Panc1 (cell line): ENCODE measurements around the gene WAPL. TPM values are rescaled to one million over a fixed set of nuclear protein-coding genes. Genes with fewer than 3 reads are reported as not detected.

Experiments
- ATAC-seq: fragments of 200-7000 bp; cut with Tn5 transposase; 2 replicates; pipeline ENCODE4 v1.9.1; 2020; ENCODE audit warnings: mild to moderate bottlenecking, moderate library complexity
- BruUV-seq: library from RNA; stranded (reverse); fragments of 400-500 nt; replicated peaks from 2 replicates; lab custom pipeline; 2021; lab: Mats Ljungman, UMichigan
- CTCF ChIA-PET: fragments of 300-600 bp; sonication (Branson Sonifier 250); formaldehyde crosslinking; loops from one replicate; lab custom pipeline; 2022; ENCODE audit warnings: antibody characterized with exemption; lab: Charles Lee
- POLR2A ChIA-PET: fragments of 300-600 bp; sonication (Branson Sonifier 250); formaldehyde crosslinking; loops from one replicate; lab custom pipeline; 2022; ENCODE audit warnings: antibody characterized with exemption; lab: Charles Lee
- DNase-seq: peaks from one replicate; pipeline ENCODE4 v3.0.0-alpha.2; 2010; ENCODE audit warnings: low read depth, low spot score
- H3K27ac ChIP-seq: 2 replicates; pipeline ENCODE4 v1.5.1; 2011; ENCODE audit warnings: mild to moderate bottlenecking, low read length, inconsistent platforms
- H3K27me3 ChIP-seq: fragments of 200-500 bp; sonication (Bioruptor generic); 2 replicates; pipeline ENCODE4 v1.6.0; 2014; ENCODE audit warnings: low read length, inconsistent platforms; ENCODE audit not compliant: control insufficient read depth, insufficient read depth
- H3K36me3 ChIP-seq: fragments of 200-500 bp; sonication (Bioruptor generic); 2 replicates; pipeline ENCODE4 v1.5.1; 2014; ENCODE audit warnings: inconsistent platforms, mild to moderate bottlenecking, low read length, moderate library complexity; ENCODE audit not compliant: control insufficient read depth, insufficient read depth
- H3K4me1 ChIP-seq: 2 replicates; pipeline ENCODE4 v1.5.1; 2011; ENCODE audit warnings: inconsistent platforms, mild to moderate bottlenecking, low read length, moderate library complexity; ENCODE audit not compliant: control insufficient read depth, insufficient read depth
- H3K4me3 ChIP-seq, 2 experiments: 2 replicates each; pipeline ENCODE4 v1.5.1; 2011 to 2012; ENCODE audit warnings: low read depth in 2 of 2, low read length in 2 of 2, mild to moderate bottlenecking in 2 of 2, inconsistent platforms in 1 of 2, moderate library complexity in 1 of 2
- H3K9me3 ChIP-seq: fragments of 200-500 bp; sonication (Bioruptor generic); 2 replicates; pipeline ENCODE4 v1.5.1; 2014; ENCODE audit warnings: low read depth, mild to moderate bottlenecking, inconsistent platforms, low read length, moderate library complexity; ENCODE audit not compliant: control insufficient read depth, insufficient read depth
- POLR2AphosphoS5 ChIP-seq: IDR thresholded peaks from 2 replicates; pipeline ENCODE4 v1.6.1; 2012; ENCODE audit warnings: mild to moderate bottlenecking, low read depth, low read length, moderate library complexity
- REST ChIP-seq, 2 experiments: IDR thresholded peaks; 2 replicates each; pipeline ENCODE4 v1.6.1; 2011 to 2012; ENCODE audit warnings: low read depth in 2 of 2, control low read depth in 1 of 2, low read length in 1 of 2, mild to moderate bottlenecking in 1 of 2, moderate library complexity in 1 of 2; ENCODE audit not compliant: insufficient read depth in 1 of 2
- SIN3A ChIP-seq: IDR thresholded peaks from 2 replicates; pipeline ENCODE4 v1.6.1; 2012; ENCODE audit warnings: low read depth, mild to moderate bottlenecking, low read length, moderate library complexity, borderline replicate concordance; ENCODE audit not compliant: insufficient read depth
- TCF7L2 ChIP-seq: IDR thresholded peaks from 2 replicates; pipeline ENCODE4 v1.6.1; 2011; ENCODE audit warnings: mild to moderate bottlenecking, low read depth, low read length, inconsistent platforms
- in situ Hi-C: cut with HindIII; loops from 2 replicates; pipeline ENCODE4 v1.10.0; 2016; ENCODE audit warnings: low sequenced_read_pairs, low pct_unique_long_range_greater_than_20kb
- intact Hi-C: fragments of 100-400 bp; cut with micrococcal nuclease; formaldehyde crosslinking; loops from one replicate; pipeline ENCODE4 v1.10.0; 2022; ENCODE audit not compliant: unreplicated experiment
- total RNA-seq: library from RNA; stranded (reverse); gene quantifications from one replicate; pipeline ENCODE4 v1.2.1, GENCODE V29; 2021; ENCODE audit not compliant: unreplicated experiment
- TF ChIP-seq, protein P1 (sequence below): fragments of 450-650 bp; IDR thresholded peaks from 2 replicates; pipeline ENCODE4 v1.5.1; 2017; ENCODE audit warnings: mild to moderate bottlenecking

The WAPL gene
- total RNA-seq, 1 experiment from 2014 or later = 56.2 TPM

DNA sequence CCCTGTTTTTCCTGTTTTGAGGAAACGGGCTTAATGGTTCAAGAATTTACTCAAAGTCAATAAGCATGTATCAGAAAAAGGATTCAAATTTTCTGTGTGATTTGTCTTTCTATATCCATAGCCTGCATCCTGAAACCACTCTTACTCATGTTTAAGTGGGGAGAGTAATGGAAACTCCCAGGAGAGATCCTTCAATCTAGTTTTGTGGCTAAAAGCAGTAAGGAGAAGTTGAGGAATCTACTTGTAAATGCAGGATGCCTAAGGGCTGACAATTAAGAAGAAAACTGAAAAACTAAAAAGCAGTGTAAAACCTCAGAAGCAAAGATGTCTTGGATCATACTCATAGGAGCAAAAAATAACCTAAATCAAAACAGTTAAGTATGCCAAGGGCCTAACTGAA, 86.9 kb downstream of the WAPL start:
- intact Hi-C loops (no loop called here), in situ Hi-C loops (no loop called here)
- CTCF ChIA-PET = interaction anchor here (1.7 kb wide), 1 partner anchor 35 kb away, joined by 3 read pairs; no protein-coding TSS in a partner anchor

GRCh38 chr10:86423739-86424138, 97.9 kb downstream of the WAPL start:
- intact Hi-C loops = no loop called here
- Histone ChIP-seq H3K4me3 (no peak overlapping the region), H3K27ac (no peak overlapping the region), H3K27me3 (no peaks in the 10 kb centered on the region), H3K9me3 (no peaks in the 10 kb centered on the region), H3K4me1 (no peaks in the 10 kb centered on the region), H3K36me3 (no peaks in the 10 kb centered on the region)
- no peak for DNase-seq
- CTCF ChIA-PET = no interaction called here
- POLR2A ChIA-PET = no interaction called here
- no TSS peak for BruUV-seq
- in situ Hi-C loops = no loop called here
- TF ChIP-seq SIN3A (no peak), POLR2AphosphoS5 (no peak), TCF7L2 (no peak), REST (IDR thresholded peaks at IDR 0.05; ENCODE audit: insufficient read depth in 1 of 2, low read depth in 2 of 2, low read length in 1 of 2) (no peak)
- TF ChIP-seq, protein P1, sequence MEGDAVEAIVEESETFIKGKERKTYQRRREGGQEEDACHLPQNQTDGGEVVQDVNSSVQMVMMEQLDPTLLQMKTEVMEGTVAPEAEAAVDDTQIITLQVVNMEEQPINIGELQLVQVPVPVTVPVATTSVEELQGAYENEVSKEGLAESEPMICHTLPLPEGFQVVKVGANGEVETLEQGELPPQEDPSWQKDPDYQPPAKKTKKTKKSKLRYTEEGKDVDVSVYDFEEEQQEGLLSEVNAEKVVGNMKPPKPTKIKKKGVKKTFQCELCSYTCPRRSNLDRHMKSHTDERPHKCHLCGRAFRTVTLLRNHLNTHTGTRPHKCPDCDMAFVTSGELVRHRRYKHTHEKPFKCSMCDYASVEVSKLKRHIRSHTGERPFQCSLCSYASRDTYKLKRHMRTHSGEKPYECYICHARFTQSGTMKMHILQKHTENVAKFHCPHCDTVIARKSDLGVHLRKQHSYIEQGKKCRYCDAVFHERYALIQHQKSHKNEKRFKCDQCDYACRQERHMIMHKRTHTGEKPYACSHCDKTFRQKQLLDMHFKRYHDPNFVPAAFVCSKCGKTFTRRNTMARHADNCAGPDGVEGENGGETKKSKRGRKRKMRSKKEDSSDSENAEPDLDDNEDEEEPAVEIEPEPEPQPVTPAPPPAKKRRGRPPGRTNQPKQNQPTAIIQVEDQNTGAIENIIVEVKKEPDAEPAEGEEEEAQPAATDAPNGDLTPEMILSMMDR = no peak
- no peak for ATAC-seq

More for the DNA sequence above, 86.9 kb downstream of the WAPL start:
- no peak for TF ChIP-seq REST (IDR thresholded peaks at IDR 0.05; ENCODE audit: insufficient read depth in 1 of 2, low read depth in 2 of 2, low read length in 1 of 2)
- no peak overlapping the region for H3K27ac ChIP-seq
- no peaks in the 10 kb centered on the region for H3K27me3 ChIP-seq
- no peak for DNase-seq
- POLR2A ChIA-PET = no interaction called here
- no peaks in the 10 kb centered on the region for H3K4me1 ChIP-seq
- no peaks in the 10 kb centered on the region for H3K9me3 ChIP-seq
- no TSS peak for BruUV-seq
- H3K36me3 ChIP-seq = peaks cover 44% of the 10 kb centered on the region
- no peak for ATAC-seq
- no peak overlapping the region for H3K4me3 ChIP-seq
